Erythroblast (primary cell): Measurements from ENCODE around the gene CHMP6.

Experiments used
- DNase-seq, 2 experiments: peaks; one replicate each; lab custom pipeline; 2025; lab: John Stamatoyannopoulos, UW
- GATA1 ChIP-seq: IDR thresholded peaks from 2 replicates; pipeline ENCODE4 v1.6.1; 2011; ENCODE audit warnings: low read depth, mild to moderate bottlenecking, control low read depth, low read length, moderate library complexity
- POLR2A ChIP-seq: IDR thresholded peaks from 2 replicates; pipeline ENCODE4 v1.6.1; 2011; ENCODE audit warnings: mild to moderate bottlenecking, low read length

CHMP6 gene

GRCh38 chr17:80961541-80962330, 29.9 kb upstream of the CHMP6 start:
- DNase-seq, result no peak
- TF ChIP-seq GATA1 (no peak), POLR2A (no peak)

DNA sequence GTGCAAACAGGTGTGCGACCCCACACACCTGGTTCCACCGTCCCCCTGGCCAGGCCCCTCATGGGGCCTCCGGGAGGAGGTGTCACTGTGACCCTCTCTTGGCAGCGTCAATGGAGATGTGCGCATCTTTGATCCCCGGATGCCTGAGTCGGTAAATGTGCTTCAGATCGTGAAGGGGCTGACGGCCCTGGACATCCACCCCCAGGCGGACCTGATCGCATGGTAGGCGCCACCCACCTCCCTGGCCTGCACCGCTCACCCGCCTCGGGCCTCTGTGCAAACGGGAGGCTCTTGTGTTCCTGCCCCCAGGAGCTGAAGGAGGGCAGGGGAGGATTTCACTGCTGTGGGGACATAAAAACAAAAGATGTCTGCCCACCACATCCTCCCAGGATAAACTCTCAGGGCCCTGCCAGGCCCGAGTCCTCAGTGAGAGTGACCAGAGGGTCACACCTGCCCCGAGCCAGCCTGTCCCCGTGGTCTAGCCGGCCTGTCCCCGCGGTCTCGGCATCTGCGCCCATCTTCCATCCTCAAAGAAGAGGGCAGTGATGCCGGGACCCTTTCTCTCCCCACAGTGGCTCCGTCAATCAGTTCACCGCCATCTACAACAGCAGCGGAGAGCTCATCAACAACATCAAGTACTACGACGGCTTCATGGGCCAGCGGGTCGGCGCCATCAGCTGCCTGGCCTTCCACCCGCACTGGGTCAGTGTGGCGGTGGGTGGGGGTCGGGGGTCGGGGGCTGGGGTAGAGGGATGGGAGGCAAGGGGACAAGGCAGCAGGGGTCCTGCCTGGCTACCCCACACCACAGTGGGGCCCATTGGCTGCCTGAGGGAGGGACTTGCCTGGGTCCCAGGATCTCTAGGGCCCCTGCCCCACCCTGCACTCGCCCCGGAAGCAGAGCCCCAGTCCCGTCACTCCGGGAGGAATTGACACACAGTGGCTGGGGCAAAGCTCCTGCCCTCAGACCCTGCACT, 29.0 kb upstream of the CHMP6 start:
- DNase-seq, result no peak
- TF ChIP-seq POLR2A (no peak), GATA1 (no peak)

- no peak for DNase-seq
- TF ChIP-seq GATA1, result no peak
- TF ChIP-seq POLR2A, result no peak
These were observed 27.7 kb upstream of the CHMP6 start for GRCh38 chr17:80963812-80964543.

DNA sequence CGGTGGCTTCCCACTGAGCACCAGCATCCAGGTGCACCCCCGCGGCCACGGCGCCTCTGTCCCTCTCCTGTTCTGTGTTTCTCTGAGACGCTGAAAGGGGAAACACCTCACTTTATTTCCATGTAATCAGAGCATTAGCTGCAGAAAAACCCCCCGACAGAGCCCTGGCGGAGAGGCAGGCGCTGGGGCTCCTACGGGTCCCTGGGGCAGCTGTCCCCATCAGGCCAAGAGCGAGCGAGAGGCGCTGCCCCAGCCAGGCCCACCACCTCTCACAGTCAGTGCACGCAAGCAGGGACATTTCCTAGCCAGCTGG, 27.1 kb upstream of the CHMP6 start:
- TF ChIP-seq POLR2A (no peak), GATA1 (no peak)
- DNase-seq, result no peak

DNA sequence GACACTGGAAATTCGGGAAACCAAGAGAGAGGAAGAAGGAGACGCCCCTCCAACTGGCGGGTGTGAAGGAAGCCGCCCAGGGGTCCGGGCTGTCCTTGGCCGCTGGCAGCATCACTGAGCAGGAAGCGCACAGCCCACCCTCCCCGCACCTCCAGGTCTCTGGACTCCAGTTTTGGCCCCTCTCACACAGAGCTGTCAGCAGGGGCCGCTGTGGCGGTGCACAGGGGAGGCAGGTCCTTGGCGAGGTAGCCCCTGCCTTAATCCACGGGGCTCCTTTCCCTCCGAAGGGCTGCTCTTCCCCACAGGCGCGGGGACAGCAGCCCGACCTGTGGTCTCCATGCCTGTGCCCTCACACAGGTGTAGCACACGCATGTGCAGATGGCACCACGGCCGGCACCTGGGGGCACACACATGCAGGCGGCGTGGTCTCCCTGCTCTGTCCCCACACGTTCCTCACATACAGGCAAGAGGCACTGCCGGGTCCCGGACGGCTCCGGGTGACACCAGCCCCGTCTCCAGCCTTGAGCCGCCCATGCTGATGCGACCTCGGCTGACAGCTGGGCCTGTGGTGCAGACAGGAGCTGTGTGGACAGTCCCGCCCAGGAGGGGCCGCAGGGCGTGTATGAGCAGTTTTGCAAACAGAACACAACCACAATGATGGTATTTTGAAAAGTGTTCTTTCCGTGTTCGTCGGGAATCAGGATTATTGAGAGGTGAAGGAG, 26.6 kb upstream of the CHMP6 start:
- TF ChIP-seq POLR2A (no peak), GATA1 (no peak)
- DNase-seq, result no peak

DNA sequence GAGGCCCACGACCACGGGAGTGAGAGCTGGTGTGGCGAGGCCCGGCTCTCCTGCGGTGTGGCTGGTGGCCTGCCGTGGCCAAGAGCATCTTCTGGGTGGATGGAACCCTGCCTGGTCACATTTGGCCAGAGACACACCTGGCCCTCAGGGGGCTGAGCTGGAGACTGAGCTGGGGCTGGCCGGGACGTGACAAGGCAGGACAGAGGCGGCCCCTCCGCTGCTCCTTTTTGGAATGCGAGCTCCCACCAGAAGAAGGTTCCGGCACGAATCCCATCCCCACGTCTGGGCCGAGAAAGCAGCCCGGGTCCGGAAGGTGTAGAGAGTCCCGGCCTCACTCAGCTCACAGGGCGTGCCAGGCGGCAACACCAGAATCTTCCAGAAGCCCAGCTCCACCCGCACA, 26.0 kb upstream of the CHMP6 start:
- DNase-seq, result no peak
- no peak for TF ChIP-seq GATA1
- no peak for TF ChIP-seq POLR2A

GRCh38 chr17:80967404-80967872, 24.2 kb upstream of the CHMP6 start:
- DNase-seq, result no peak
- TF ChIP-seq GATA1 (no peak), POLR2A (no peak)

DNA sequence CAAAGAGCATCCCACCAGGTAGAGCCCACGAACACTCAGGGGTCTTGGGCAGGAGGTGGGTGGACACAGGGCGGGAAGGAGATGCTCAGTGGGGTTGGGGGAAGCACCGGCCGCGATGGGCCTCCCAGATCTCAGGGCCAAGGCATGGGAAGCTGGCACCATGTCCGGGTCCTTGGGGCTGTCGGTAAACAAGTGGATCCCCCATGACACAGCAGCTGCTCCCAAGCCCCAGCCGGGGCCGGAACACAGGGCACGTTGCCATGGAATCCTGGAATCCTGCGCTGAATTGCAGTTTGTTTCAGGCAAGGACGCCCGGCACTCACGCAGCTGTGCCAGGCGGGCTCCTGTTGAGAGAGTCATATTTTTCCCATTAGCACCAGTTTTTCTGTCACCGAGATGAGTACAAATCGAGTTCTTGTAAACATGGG, 23.0 kb upstream of the CHMP6 start:
- DNase-seq, result no peak
- TF ChIP-seq GATA1, result no peak
- no peak for TF ChIP-seq POLR2A

DNA sequence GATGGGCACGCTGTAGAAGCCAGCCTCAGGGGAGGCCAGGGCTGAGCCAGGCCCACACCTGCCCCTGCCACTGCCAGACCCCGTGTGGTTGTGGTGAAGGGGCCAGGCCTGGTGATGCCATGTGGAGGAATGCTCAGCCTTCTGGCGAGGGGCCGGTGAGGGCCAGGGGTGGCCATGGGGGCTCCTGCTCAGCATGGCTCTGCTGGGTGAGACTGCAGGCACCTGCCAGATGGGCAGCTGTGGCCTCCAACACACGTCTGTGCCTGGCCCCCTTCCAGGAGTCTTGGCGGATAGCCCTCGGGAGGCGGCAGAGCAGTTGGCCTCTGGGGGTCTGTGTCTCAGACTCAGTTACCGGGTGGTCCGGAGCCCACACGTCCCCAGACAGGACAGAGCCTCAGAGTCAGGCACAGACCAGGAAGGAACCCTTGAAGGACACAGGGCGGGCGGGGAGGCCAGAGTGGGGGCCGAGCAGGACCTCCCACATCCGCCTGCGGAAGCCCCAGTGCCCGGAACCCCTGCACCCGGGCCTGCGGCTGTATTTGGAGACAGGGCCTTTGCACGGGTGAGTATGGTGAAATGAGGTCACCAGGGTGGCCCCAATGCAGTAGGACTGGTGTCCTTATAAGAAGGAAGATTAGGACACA, 22.5 kb upstream of the CHMP6 start:
- DNase-seq, result no peak
- TF ChIP-seq POLR2A (no peak), GATA1 (no peak)

- no peak for TF ChIP-seq POLR2A
- no peak for TF ChIP-seq GATA1
- DNase-seq, result no peak
These were observed 22.0 kb upstream of the CHMP6 start for GRCh38 chr17:80969674-80970043.

GRCh38 chr17:80970044-80970761, 21.4 kb upstream of the CHMP6 start:
- peak; percentile 21 to 29 for DNase-seq
- TF ChIP-seq GATA1 (no peak), POLR2A (no peak)

DNA sequence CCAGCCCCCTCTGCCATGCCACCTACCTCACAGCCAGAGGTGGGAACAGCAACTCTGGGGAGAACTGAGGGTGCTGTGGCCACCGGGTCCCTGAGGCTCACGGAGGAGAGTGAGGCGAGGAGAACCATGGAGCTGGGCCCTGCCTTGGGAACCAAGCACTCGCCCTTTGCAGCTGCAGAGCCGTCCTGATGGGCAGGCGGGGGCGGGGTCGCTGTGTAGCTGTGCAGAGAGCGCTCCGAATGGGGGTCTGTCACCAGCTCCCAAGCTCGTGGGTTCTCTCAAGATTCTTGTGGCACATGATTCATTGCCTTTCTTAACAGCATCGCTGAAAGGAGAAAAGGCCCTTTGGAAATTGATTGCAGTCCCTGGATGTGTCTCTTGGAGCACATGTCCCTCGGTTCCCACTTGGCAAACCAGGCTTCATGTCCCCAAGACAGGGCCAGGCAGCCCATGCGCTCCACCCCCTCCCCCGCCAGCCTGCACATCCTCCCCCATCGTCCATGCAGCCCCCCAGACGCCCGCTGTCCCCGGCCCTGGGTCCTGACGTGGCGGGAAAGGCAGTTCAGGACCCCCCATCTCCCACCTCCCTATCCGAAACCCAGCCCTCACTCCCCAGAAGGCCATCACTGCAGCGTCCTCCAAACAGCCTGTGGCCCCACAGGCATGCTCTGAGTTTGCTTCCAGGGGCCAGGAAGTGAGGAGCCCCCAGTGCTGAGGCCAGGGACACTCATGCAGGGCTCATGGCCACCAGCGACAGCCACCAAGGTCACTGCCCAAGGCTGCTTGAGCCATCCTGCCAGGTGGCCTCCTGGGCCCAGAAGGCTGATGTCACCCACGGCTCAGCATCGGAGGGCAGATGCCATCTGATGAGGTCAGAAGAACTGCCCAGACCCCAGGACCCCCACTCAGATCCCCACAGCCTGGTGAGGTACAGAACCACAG, 20.6 kb upstream of the CHMP6 start:
- DNase-seq, result no peak
- TF ChIP-seq GATA1 (no peak), POLR2A (no peak)
